Measurements from ENCODE around the gene OFD1.

Gene OFD1

GRCh38 chrX:13816643-13817627 is 82.4 kb downstream of the OFD1 start, which contains the start of gene GPM6B:
Gene GPM6B, minus strand, starts transcription at chrX:13817093. Its CDS starts 189 bp downstream, at chrX:13816904.
- peaks cover 9% of the 10 kb centered on the region for H3K4me1 Mint-ChIP-seq
- H3K36me3 Mint-ChIP-seq (ENCODE audit: low read depth), result peaks cover 5% of the 10 kb centered on the region
- peak within 1 kb of the TSS; percentile 74 for H3K4me3 Mint-ChIP-seq
- peak within 1 kb of the TSS; percentile 73 for H3K27ac Mint-ChIP-seq
- H3K9me3 Mint-ChIP-seq, result peaks cover 45% of the 10 kb centered on the region
- DNase-seq, result peak; percentile 15
- TF ChIP-seq CTCF (IDR thresholded peaks at IDR 0.05), result no peak
- no peaks in the 10 kb centered on the region for H3K27me3 Mint-ChIP-seq (ENCODE audit: low read depth, poor library complexity)
